Spleen (tissue), 11 donors: ENCODE measurements around the gene EXD3. TPM values are rescaled to one million over a fixed set of nuclear protein-coding genes. Genes with fewer than 3 reads are reported as not detected.

Experiments
- DNase-seq: peaks from one replicate; pipeline ENCODE4 v3.0.0-alpha.2; 2020
- H3K27ac ChIP-seq, 8 donors: fragments of 200-600 bp; sonication (generic) in 7 of 8; 1 replicate in 4 of 8; 2 replicates in 4 of 8; pipeline versions ENCODE4 v1.5.0 to v1.8.0; 2016 to 2021; ENCODE audit warnings: inconsistent platforms in 4 of 8, mild to moderate bottlenecking in 4 of 8, moderate library complexity in 1 of 8
- H3K27me3 ChIP-seq, 7 donors: fragments of 200-600 bp; sonication (generic) in 6 of 7; replicated peaks in 1 of 7; 1 replicate in 4 of 7; 2 replicates in 3 of 7; pipeline versions ENCODE4 v1.5.0 to v1.8.0; 2016 to 2021; ENCODE audit warnings: inconsistent platforms in 3 of 7, mild to moderate bottlenecking in 1 of 7
- H3K36me3 ChIP-seq, 6 donors: fragments of 200-600 bp; sonication (generic) in 5 of 6; 1 replicate in 4 of 6; 2 replicates in 2 of 6; pipeline versions ENCODE4 v1.5.0 to v1.8.0; 2016 to 2021; ENCODE audit warnings: inconsistent platforms in 2 of 6
- H3K4me1 ChIP-seq, 6 donors: fragments of 200-600 bp; sonication (generic) in 5 of 6; 1 replicate in 3 of 6; 2 replicates in 3 of 6; pipeline versions ENCODE4 v1.5.0 to v1.8.0; 2016 to 2021; ENCODE audit warnings: inconsistent platforms in 3 of 6
- H3K4me3 ChIP-seq, 8 donors: fragments of 200-600 bp; sonication (generic) in 7 of 8; 1 replicate in 4 of 8; 2 replicates in 4 of 8; pipeline versions ENCODE4 v1.5.0 to v1.8.0; 2016 to 2021; ENCODE audit warnings: inconsistent platforms in 4 of 8, mild to moderate bottlenecking in 4 of 8, moderate library complexity in 2 of 8
- H3K9me3 ChIP-seq, 8 donors: fragments of 200-600 bp; sonication (generic) in 7 of 8; 1 replicate in 4 of 8; 2 replicates in 4 of 8; pipeline versions ENCODE4 v1.5.0 to v1.8.0; 2016 to 2021; ENCODE audit warnings: inconsistent platforms in 4 of 8
- POLR2A ChIP-seq, 3 donors: fragments of 450-650 bp; IDR thresholded peaks; one replicate each; pipeline ENCODE4 v1.5.1; 2017; ENCODE audit warnings: antibody characterized with exemption in 3 of 3, mild to moderate bottlenecking in 1 of 3
- POLR2AphosphoS5 ChIP-seq, 3 donors: sonication (generic); formaldehyde crosslinking; IDR thresholded peaks; one replicate each; pipeline ENCODE4 v1.5.1; 2017; ENCODE audit warnings: antibody characterized with exemption in 3 of 3
- whole genome bisulfite sequencing, 5 donors: extraction: QIAGEN DNeasy Blood & Tissue Kit in 3 of 5; methylation state at CpG; one replicate each; pipeline versions ENCODE4 v1.1.5 to v1.1.7; 2013 to 2018; 5-methylcytosine and 5-hydroxymethylcytosine counted together
- intact Hi-C: fragments of 100-400 bp; cut with DNase I; formaldehyde crosslinking; loops from one replicate; pipeline ENCODE4 v1.15.0; 2023; ENCODE audit warnings: low total_unique reads
- polyA plus RNA-seq, 3 donors: library from polyadenylated mRNA; stranded (reverse); fragments of 200-250 nt; gene quantifications; one replicate each; pipeline ENCODE4 v1.2.1, GENCODE V29; 2013
- total RNA-seq, 7 donors: library from RNA; depleted of rRNA in 3 of 7; stranded (reverse); fragments of >200 nt in 3 of 7; fragmentation: NEBNext Ultra II Directional in 4 of 7; extraction: Animal tissue kit (Norgen Biotek cat#: 25700) in 4 of 7; gene quantifications; one replicate each; pipeline versions ENCODE4 v1.1.0 to v1.2.1, GENCODE V29; 2016 to 2021
- TF ChIP-seq, protein P1 (sequence below), 11 experiments: fragments of 200-600 bp in 7 of 11; fragments of 450-650 bp in 4 of 11; sonication (generic) in 4 of 11; IDR thresholded peaks in 8 of 11; conservative IDR thresholded peaks in 3 of 11; 1 replicate in 7 of 11; 2 replicates in 4 of 11; pipeline versions ENCODE4 v1.4.0 to v1.8.0; 2016 to 2021; ENCODE audit warnings: antibody characterized with exemption in 11 of 11, inconsistent platforms in 4 of 11, mild to moderate bottlenecking in 1 of 11
- donor health status: healthy with polysubstance abuse.
- donor health status: DM: no; HTN: no; CAD: no; lungs with moderate emphysema.
- donor health status: DM: no; HTN: no; CAD: no.
- donor health status: Bipolar disorder and iron deficiency.
- donor health status: healthy.
- donor health status: DM: no; HTN: no; CAD: no.
- donor health status: DM: yes; HTN: yes; CAD: no.

The EXD3 gene
- total and polyA plus RNA-seq, 10 donors = 14.5 to 62.3 (median 36.3) TPM

DNA sequence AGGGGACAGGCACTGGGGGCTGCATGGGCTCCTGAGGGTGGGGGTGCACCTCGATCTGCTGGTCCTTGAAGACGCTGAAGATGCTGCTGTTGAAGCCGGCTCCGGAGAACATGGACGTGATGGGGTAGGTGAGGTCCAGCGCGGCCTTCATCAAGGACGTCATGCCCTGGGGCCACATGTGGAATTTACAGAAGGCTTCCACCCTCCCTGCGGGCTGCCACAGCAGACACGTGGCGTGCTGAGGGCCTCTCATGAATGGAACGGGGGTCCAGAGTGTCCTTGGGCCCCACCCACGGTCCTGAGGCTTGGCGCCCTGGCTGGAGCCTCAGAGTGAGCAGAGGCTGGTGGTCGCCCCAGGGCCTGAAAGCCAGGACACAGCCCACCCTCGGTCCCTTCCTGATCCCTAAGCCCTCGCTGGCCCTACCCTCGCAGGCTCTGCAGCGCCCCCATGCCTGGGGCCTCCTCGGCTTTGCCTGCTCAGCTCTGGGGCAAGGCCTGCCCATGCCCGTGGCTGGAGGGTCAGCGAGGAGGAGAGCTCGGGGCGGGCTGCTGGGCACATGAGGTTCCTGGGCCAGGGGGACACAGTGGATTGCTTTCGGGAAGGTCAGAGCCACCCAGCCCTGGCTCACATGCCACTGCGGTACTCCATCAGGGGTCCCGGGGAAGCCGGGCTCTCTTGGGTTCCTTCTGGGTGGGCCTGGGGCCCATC lies 41.5 kb upstream of the EXD3 start:
- H3K36me3 ChIP-seq = no peaks in the 10 kb centered on the region
- WGBS, 5 donors = 88 to 98% (median 93%) methylated on average over 15 to 28 of the region's 28 CpGs
- no peak for TF ChIP-seq POLR2A (IDR thresholded peaks at IDR 0.05)
- TF ChIP-seq POLR2AphosphoS5 (IDR thresholded peaks at IDR 0.05) = no peak
- TF ChIP-seq, protein P1, sequence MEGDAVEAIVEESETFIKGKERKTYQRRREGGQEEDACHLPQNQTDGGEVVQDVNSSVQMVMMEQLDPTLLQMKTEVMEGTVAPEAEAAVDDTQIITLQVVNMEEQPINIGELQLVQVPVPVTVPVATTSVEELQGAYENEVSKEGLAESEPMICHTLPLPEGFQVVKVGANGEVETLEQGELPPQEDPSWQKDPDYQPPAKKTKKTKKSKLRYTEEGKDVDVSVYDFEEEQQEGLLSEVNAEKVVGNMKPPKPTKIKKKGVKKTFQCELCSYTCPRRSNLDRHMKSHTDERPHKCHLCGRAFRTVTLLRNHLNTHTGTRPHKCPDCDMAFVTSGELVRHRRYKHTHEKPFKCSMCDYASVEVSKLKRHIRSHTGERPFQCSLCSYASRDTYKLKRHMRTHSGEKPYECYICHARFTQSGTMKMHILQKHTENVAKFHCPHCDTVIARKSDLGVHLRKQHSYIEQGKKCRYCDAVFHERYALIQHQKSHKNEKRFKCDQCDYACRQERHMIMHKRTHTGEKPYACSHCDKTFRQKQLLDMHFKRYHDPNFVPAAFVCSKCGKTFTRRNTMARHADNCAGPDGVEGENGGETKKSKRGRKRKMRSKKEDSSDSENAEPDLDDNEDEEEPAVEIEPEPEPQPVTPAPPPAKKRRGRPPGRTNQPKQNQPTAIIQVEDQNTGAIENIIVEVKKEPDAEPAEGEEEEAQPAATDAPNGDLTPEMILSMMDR (IDR thresholded peaks at IDR 0.05 in 8 of 11, conservative IDR thresholded peaks at IDR 0.05 in 3 of 11) = no peak
- no peaks in the 10 kb centered on the region for H3K9me3 ChIP-seq
- no peak overlapping the region for H3K27ac ChIP-seq
- H3K4me1 ChIP-seq = peaks cover 13 to 35% (median 33%) of the 10 kb centered on the region in 6 donors
- intact Hi-C loops = no loop called here
- H3K4me3 ChIP-seq = no peak overlapping the region
- peak; percentile 77 for DNase-seq
- H3K27me3 ChIP-seq = peaks cover 0 to 10% (median 0%) of the 10 kb centered on the region in 7 donors

DNA sequence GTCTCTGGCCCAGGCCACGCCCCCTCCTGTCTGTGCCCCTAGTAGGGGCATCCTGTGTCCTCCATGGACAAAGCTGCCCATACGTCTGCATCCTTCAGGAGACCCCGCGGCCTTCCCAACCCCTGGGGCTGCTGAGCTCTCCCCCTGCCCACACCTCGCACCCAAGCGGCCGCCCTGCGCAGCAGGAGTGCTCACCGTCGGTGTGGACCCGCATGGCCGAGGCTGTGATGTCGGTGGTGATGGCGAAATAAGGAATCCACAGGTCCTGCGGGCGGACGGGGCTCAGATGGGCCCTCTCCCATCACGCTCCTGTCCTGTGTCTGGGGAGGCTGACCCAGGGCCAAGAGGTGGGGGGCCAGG lies 40.9 kb upstream of the EXD3 start:
- H3K4me1 ChIP-seq = peaks cover 15 to 38% (median 35%) of the 10 kb centered on the region in 6 donors
- H3K36me3 ChIP-seq = no peaks in the 10 kb centered on the region
- no peak overlapping the region for H3K4me3 ChIP-seq
- no peak overlapping the region for H3K27ac ChIP-seq
- TF ChIP-seq POLR2A (IDR thresholded peaks at IDR 0.05) = no peak
- TF ChIP-seq, protein P1 (IDR thresholded peaks at IDR 0.05 in 8 of 11, conservative IDR thresholded peaks at IDR 0.05 in 3 of 11) = no peak
- TF ChIP-seq POLR2AphosphoS5 (IDR thresholded peaks at IDR 0.05) = no peak
- peaks cover 0 to 10% (median 0%) of the 10 kb centered on the region in 7 donors for H3K27me3 ChIP-seq
- 95 to 99% (median 97%) methylated on average over 17 to 18 of the region's 18 CpGs for WGBS, 5 donors
- no peak for DNase-seq
- no peaks in the 10 kb centered on the region for H3K9me3 ChIP-seq
- intact Hi-C loops = no loop called here

DNA sequence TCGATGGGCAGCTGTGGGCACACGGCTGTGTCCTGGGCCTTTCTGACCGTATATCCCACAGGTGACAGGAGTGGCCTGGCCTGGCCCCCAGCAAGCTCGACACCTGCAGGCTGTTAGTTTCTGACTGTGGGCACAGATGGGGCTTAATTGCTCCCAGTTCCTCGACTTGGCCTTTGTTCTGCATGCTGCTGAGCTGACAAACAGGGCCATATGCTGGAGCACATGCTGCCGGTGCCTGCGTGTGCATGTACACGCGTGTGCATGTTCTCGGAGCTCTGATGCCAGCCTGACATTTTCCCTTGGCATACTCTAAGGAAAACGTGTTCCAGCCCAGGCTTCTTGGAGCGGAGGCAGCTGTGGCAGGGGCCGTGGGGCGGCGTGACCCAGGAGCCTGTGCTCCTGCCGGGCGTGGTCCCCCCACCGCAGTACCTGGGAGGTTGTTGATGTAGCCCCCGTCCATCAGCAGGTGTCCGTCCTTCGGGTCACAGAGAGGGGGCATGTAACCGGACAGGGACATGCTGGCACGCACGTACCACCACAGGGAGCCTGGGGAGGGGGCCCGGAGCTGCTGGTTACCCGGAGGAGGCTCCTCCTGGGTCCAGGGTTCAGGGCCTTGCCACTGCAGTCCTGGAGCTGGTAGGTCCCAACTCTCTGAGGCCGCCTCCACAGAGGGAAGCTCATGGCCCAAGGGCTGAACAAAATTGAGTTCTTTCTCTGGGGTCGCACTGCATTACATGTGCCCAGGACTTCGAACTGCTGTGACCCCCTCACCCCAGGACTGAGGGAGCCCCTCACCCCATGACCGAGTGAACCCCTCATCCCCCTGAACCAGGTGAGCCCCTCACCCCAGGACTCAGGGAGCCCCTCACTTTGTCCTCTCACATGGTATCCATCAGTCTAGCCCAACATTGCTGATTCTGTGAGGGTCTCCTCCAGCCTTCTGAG lies 40.3 kb upstream of the EXD3 start:
- peaks cover 19 to 44% (median 40%) of the 10 kb centered on the region in 6 donors for H3K4me1 ChIP-seq
- DNase-seq = peak; percentile 78
- peaks cover 0 to 17% (median 0%) of the 10 kb centered on the region in 7 donors for H3K27me3 ChIP-seq
- TF ChIP-seq POLR2A (IDR thresholded peaks at IDR 0.05) (no peak), POLR2AphosphoS5 (IDR thresholded peaks at IDR 0.05) (no peak)
- TF ChIP-seq, protein P1 (IDR thresholded peaks at IDR 0.05 in 8 of 11, conservative IDR thresholded peaks at IDR 0.05 in 3 of 11) = no peak
- intact Hi-C loops = no loop called here
- H3K36me3 ChIP-seq = no peaks in the 10 kb centered on the region
- 75 to 92% (median 92%) methylated on average over 15 to 30 of the region's 30 CpGs for WGBS, 5 donors
- H3K9me3 ChIP-seq = no peaks in the 10 kb centered on the region
- peak overlapping the region in 3 of 8 donors; percentile 78 to 89 (median 85) for H3K27ac ChIP-seq
- H3K4me3 ChIP-seq = no peak overlapping the region
